ENCODE results near the gene PNMA8B. TPM values are rescaled to one million over a fixed set of nuclear protein-coding genes. Genes with fewer than 3 reads are reported as not detected.

The PNMA8B gene
- total RNA-seq, 1 experiment from 2014 or later: not detected

DNA sequence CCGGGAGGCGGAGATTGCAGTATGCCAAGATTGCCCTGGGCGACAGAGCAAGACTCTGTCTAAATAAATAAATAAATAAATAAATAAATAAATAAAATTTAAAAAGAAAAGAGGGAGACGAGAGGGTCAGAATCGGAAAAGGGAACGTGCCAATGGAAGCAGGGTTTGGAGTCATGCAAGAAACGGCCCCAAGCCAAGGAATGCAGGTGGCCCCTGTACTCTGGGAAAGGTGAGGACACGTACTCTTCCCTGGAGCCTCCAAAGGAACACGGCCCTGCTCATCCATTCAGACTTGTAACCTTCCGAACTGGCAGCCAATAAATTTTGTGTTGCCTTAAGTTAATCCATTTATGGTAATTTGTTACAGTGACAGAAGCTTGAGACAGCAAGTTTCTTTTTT lies 47.1 kb downstream of the PNMA8B start:
- DNase-seq (ENCODE audit: low read depth, low spot score): no peak
- H3K27ac ChIP-seq (ENCODE audit: low read length): no peak overlapping the region
- in situ Hi-C loops (cut with HindIII; ENCODE audit: low pct_unique_long_range_greater_than_20kb, low sequenced_read_pairs) (no loop called here), intact Hi-C loops (cut with micrococcal nuclease; ENCODE audit: unreplicated experiment) (no loop called here)
- ATAC-seq: no peak
- H3K9me3 ChIP-seq (ENCODE audit: control insufficient read depth, insufficient read depth, low read depth, low read length): no peaks in the 10 kb centered on the region
- H3K27me3 ChIP-seq (ENCODE audit: control insufficient read depth, insufficient read depth, low read length): no peaks in the 10 kb centered on the region
- ChIA-PET POLR2A (no interaction called here), CTCF (no interaction called here)
- BruUV-seq (replicated peaks): no TSS peak
- no peaks in the 10 kb centered on the region for H3K36me3 ChIP-seq (ENCODE audit: control insufficient read depth, insufficient read depth, low read length)
- TF ChIP-seq POLR2AphosphoS5 (IDR thresholded peaks at IDR 0.05; ENCODE audit: low read depth, low read length) (no peak), TCF7L2 (IDR thresholded peaks at IDR 0.05; ENCODE audit: low read depth, low read length) (no peak), SIN3A (IDR thresholded peaks at IDR 0.05; ENCODE audit: borderline replicate concordance, insufficient read depth, low read depth, low read length) (no peak), CTCF (IDR thresholded peaks at IDR 0.05) (no peak), REST (IDR thresholded peaks at IDR 0.05; ENCODE audit: insufficient read depth in 1 of 2, low read depth in 2 of 2, low read length in 1 of 2) (no peak)
- no peaks in the 10 kb centered on the region for H3K4me1 ChIP-seq (ENCODE audit: control insufficient read depth, insufficient read depth, low read length)
- H3K4me3 ChIP-seq (ENCODE audit: low read depth in 2 of 2, low read length in 2 of 2): no peak overlapping the region

DNA sequence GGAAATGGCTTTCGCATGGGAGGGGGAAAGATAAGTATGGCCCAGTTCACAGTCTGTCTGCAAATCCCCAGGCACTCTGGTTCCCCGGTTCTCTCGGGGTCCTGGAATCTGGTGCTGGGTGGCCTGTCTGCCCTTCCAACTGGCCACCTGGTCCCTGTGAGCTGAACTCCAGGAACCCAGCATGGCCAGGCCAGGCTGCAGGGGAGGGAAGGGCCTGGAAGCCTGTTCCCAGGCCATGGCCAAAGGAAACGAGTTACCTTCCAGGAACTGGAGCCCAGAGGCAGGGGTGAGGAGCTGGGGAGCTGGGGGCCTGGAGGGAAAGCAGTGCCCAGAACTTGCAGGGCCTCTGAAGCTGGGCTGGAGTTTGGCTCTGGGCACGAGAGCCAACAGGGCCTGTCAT lies 47.8 kb downstream of the PNMA8B start:
- BruUV-seq (replicated peaks): no TSS peak
- ChIA-PET POLR2A (no interaction called here), CTCF (interaction anchor here (0.6 kb wide), 1 partner anchor 37 kb away, joined by 3 read pairs; no protein-coding TSS in a partner anchor)
- no peaks in the 10 kb centered on the region for H3K36me3 ChIP-seq (ENCODE audit: control insufficient read depth, insufficient read depth, low read length)
- DNase-seq (ENCODE audit: low read depth, low spot score) (no peak), ATAC-seq (no peak)
- H3K4me1 ChIP-seq (ENCODE audit: control insufficient read depth, insufficient read depth, low read length): no peaks in the 10 kb centered on the region
- TF ChIP-seq TCF7L2 (IDR thresholded peaks at IDR 0.05; ENCODE audit: low read depth, low read length) (no peak), CTCF (IDR thresholded peaks at IDR 0.05) (no peak), POLR2AphosphoS5 (IDR thresholded peaks at IDR 0.05; ENCODE audit: low read depth, low read length) (no peak), SIN3A (IDR thresholded peaks at IDR 0.05; ENCODE audit: borderline replicate concordance, insufficient read depth, low read depth, low read length) (no peak), REST (IDR thresholded peaks at IDR 0.05; ENCODE audit: insufficient read depth in 1 of 2, low read depth in 2 of 2, low read length in 1 of 2) (no peak)
- intact Hi-C loops (cut with micrococcal nuclease; ENCODE audit: unreplicated experiment) (no loop called here), in situ Hi-C loops (cut with HindIII; ENCODE audit: low pct_unique_long_range_greater_than_20kb, low sequenced_read_pairs) (no loop called here)
- H3K27me3 ChIP-seq (ENCODE audit: control insufficient read depth, insufficient read depth, low read length): no peaks in the 10 kb centered on the region
- no peaks in the 10 kb centered on the region for H3K9me3 ChIP-seq (ENCODE audit: control insufficient read depth, insufficient read depth, low read depth, low read length)
- no peak overlapping the region for H3K27ac ChIP-seq (ENCODE audit: low read length)
- no peak overlapping the region for H3K4me3 ChIP-seq (ENCODE audit: low read depth in 2 of 2, low read length in 2 of 2)

Data from Panc1 (cell line).